ENCODE measurements around the gene DCAKD.

The DCAKD gene

GRCh38 chr17:45029758-45030423, 21.5 kb downstream of the DCAKD start:
- DNase-seq: no peak

- no peak for DNase-seq
Observed at GRCh38 chr17:45029096-45029495, 22.3 kb downstream of the DCAKD start.

- DNase-seq: no peak
Observed at GRCh38 chr17:45022655-45023339, 28.6 kb downstream of the DCAKD start.

- no peak for DNase-seq
Observed at GRCh38 chr17:45022288-45022648, 29.2 kb downstream of the DCAKD start.

- DNase-seq: peak; percentile 53
Observed at GRCh38 chr17:45021607-45022287, 29.7 kb downstream of the DCAKD start.

- peak; percentile 54 for DNase-seq
Observed at GRCh38 chr17:45020354-45021138, 30.9 kb downstream of the DCAKD start.

GRCh38 chr17:45018848-45019711, 32.4 kb downstream of the DCAKD start:
- DNase-seq: peak; percentile 57

GRCh38 chr17:45018514-45018847, 33.0 kb downstream of the DCAKD start:
- no peak for DNase-seq

- DNase-seq: no peak
Observed at GRCh38 chr17:45016823-45017222, 34.6 kb downstream of the DCAKD start.

GRCh38 chr17:45016237-45016636, 35.2 kb downstream of the DCAKD start:
- DNase-seq: no peak

GRCh38 chr17:45013021-45013997, 38.1 kb downstream of the DCAKD start:
- no peak for DNase-seq

GRCh38 chr17:45011767-45012166, 39.7 kb downstream of the DCAKD start:
- no peak for DNase-seq

GRCh38 chr17:45009676-45010467, 41.6 kb downstream of the DCAKD start:
- DNase-seq: no peak

GRCh38 chr17:45008216-45008615, 43.2 kb downstream of the DCAKD start:
- DNase-seq: no peak

- no peak for DNase-seq
Observed at GRCh38 chr17:45006927-45007461, 44.4 kb downstream of the DCAKD start.

- no peak for DNase-seq
Observed at GRCh38 chr17:45005700-45006099, 45.7 kb downstream of the DCAKD start.

GRCh38 chr17:45004388-45004787, 47.0 kb downstream of the DCAKD start:
- no peak for DNase-seq

GRCh38 chr17:45003877-45004276, 47.6 kb downstream of the DCAKD start:
- no peak for DNase-seq

GRCh38 chr17:45001310-45001709, 50.1 kb downstream of the DCAKD start:
- DNase-seq: no peak

GRCh38 chr17:44999433-44999832, 52.0 kb downstream of the DCAKD start:
- DNase-seq: no peak
